ENCODE results near the gene RNF26.

GRCh38 chr11:119372260-119373058, 38.1 kb downstream of the RNF26 start:
- TF ChIP-seq CTCF (IDR thresholded peaks at IDR 0.05 in 2 of 3, conservative IDR thresholded peaks at IDR 0.05 in 1 of 3; ENCODE audit: control insufficient read depth in 2 of 3, extremely low read depth in 1 of 3, insufficient read depth in 1 of 3, low read depth in 3 of 3, low read length in 3 of 3) = no peak
- TF ChIP-seq MAX (IDR thresholded peaks at IDR 0.05; ENCODE audit: low read depth, low read length) = no peak
- no peak for TF ChIP-seq SP1 (IDR thresholded peaks at IDR 0.05; ENCODE audit: low read depth, low read length)
- TF ChIP-seq EZH2 (IDR thresholded peaks at IDR 0.05; ENCODE audit: borderline replicate concordance, control insufficient read depth, low read depth, low read length) = no peak
- TF ChIP-seq ATF2 (IDR thresholded peaks at IDR 0.05; ENCODE audit: low read length) = no peak
- TF ChIP-seq EP300 (IDR thresholded peaks at IDR 0.05; ENCODE audit: borderline replicate concordance in 1 of 2, control insufficient read depth in 1 of 2, low read depth in 2 of 2, low read length in 2 of 2) = no peak
- no peak for TF ChIP-seq RB1 (IDR thresholded peaks at IDR 0.05; ENCODE audit: borderline replicate concordance)
- no peak for TF ChIP-seq SMAD1 (IDR thresholded peaks at IDR 0.05; ENCODE audit: low read depth, partially characterized antibody)
